NCI-H1092 treated with DMSO at 0.1 percent for 48 hours (cell line): ENCODE results near the gene LRRC45.
A peak's percentile ranks its signal among the peaks of the same experiment; 100 is the strongest.

Source experiments
- DNase-seq: peaks from one replicate; lab custom pipeline; 2025; lab: John Stamatoyannopoulos, UW

Gene LRRC45

GRCh38 chr17:82019690-82020571, 3.2 kb upstream of the LRRC45 start:
- peak; percentile 25 for DNase-seq

- DNase-seq: no peak
These were observed 2.5 kb upstream of the LRRC45 start for GRCh38 chr17:82020572-82021106.

GRCh38 chr17:82021107-82021899, 1.8 kb upstream of the LRRC45 start:
- peak; percentile 35 for DNase-seq

- DNase-seq: no peak
These were observed 1.2 kb upstream of the LRRC45 start for GRCh38 chr17:82021900-82022309.

- no peak for DNase-seq
These were observed 660 bp upstream of the LRRC45 start, which contains the start of gene CENPX for GRCh38 chr17:82022310-82022980. CENPX (minus strand) TSS chr17:82022878; CDS start chr17:82022861, 17 bp downstream.

- DNase-seq: peak; percentile 51
These were observed 539 bp downstream of the LRRC45 start for GRCh38 chr17:82023447-82024241.

- no peak for DNase-seq
These were observed 1.8 kb downstream of the LRRC45 start for GRCh38 chr17:82024859-82025258.

- DNase-seq: no peak
These were observed 2.4 kb downstream of the LRRC45 start for GRCh38 chr17:82025401-82026107.

GRCh38 chr17:82028246-82028645, 5.1 kb downstream of the LRRC45 start:
- DNase-seq: no peak

- DNase-seq: no peak
These were observed 5.9 kb downstream of the LRRC45 start for GRCh38 chr17:82028966-82029365.

- peak; percentile 33 for DNase-seq
These were observed 6.3 kb downstream of the LRRC45 start for GRCh38 chr17:82029391-82029790.

GRCh38 chr17:82029990-82030469, 6.9 kb downstream of the LRRC45 start:
- DNase-seq: no peak

- peak; percentile 60 for DNase-seq
These were observed 7.6 kb downstream of the LRRC45 start for GRCh38 chr17:82030470-82031302.

- peak; percentile 25 for DNase-seq
These were observed 8.3 kb downstream of the LRRC45 start, which contains the start of gene RAC3 for GRCh38 chr17:82031303-82031884. RAC3 (plus strand) TSS chr17:82031678; CDS start chr17:82031762, 84 bp downstream.

- DNase-seq: no peak
These were observed 9.0 kb downstream of the LRRC45 start for GRCh38 chr17:82031885-82032627.

GRCh38 chr17:82033359-82034085, 10.4 kb downstream of the LRRC45 start:
- DNase-seq: no peak

- no peak for DNase-seq
These were observed 11.4 kb downstream of the LRRC45 start for GRCh38 chr17:82034371-82035011.
